Suppressor macrophage treated with lipopolysaccharide for 1 hour (primary cell): ENCODE results near the gene AMZ2.
"Not testable (repeated sequence)": the region's sequence is repeated elsewhere in the genome, so short reads cannot be mapped to it uniquely, and the experiment has no call there.

ENCODE experiments used
- DNase-seq, 3 donors: peaks; one replicate each; pipeline ENCODE4 v3.0.0-alpha.2; 2020 to 2022

Gene AMZ2

DNA sequence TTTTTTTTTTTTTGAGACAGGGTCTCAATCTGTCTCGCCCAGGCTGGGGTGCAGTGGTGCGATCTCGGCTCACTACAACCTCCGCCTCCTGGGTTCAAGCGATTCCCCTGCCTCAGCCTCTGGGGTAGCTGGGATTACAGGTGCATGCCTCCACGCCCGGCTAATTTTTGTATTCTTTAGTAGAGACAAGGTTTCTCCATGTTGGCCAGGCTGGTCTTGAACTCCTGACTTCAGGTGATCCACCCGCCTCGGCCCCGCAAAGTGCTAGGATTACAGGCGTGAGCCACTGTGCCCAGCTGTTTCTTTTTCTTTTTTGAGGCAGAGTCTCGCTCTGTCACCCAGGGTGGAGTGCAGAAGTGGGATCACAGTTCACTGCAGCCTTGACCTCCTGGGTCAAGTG lies 27.1 kb upstream of the AMZ2 start:
- DNase-seq, result not testable (repeated sequence)

DNA sequence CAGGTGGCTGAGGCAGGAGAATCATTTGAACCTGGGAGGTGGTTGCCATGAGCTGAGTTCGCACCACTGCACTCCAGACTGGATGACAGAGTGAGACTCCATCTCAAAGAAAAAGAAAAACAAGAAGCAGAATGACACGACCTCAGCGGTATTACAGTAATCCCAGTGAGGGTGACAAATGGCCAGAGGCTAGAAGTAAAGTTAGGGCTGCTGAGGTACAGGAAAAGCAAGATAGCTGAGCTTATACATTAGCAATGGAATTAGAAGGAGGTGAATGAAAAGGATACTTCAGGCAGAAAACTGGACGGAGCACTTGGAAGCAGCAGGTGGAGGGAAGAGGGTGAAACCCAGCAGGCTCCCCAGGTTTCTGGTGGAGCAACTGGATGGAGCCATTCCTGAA lies 26.1 kb upstream of the AMZ2 start:
- DNase-seq, result no peak

GRCh38 chr17:68222606-68223005 lies 25.2 kb upstream of the AMZ2 start:
- DNase-seq, result peak in 2 of 3 donors; percentile 25 to 51

DNA sequence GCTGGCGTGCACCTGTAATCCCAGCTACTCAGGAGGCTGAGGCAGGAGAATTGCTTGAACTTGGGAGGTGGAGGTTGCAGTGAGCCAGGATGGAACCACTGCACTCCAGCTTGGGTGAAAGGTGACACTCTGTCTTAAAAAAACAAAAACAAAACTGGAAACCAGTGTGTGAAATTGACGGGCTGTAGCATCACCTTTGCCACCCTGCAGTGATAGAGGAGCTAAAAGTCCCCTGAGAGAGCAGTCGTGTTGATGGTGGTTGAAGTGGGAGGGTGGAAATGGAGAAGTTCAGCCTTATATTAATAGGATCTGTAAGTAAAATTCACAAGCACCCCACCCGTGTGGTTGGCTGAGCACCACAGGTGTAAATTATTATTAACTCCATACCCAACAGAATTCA lies 22.8 kb upstream of the AMZ2 start:
- DNase-seq, result not testable (repeated sequence)

DNA sequence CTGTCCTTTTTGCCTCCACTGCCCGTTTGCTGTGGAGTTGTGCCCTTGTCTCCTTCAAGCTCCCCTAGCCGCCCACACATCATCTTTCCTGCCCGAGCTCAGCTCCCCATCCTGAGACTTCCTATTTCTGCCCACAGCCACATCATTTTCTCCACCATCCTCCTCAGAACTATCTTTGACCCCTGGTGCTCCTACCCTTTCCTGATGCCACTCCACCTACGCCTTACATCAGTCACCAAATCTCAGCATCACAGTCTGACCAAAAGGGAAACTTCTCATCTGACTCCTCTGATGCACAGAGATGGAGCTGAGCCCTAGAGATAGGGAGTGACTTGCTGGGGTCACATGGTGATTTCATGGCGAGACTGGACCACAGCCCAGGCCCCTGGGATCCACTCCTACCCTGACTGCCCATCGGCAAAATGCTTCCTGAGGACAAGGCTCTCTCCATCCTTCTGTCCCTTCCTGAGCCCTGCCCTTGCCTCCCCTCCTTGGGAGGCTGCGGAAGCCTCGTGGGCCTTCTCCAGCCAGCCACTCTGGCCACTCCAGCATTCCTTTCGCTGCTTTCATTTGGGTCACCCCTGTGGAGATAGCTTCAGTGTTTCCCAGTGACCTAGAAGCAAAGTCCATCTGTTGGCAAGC lies 19.7 kb upstream of the AMZ2 start:
- DNase-seq, result peak; percentile 52 to 79 (median 66)

DNA sequence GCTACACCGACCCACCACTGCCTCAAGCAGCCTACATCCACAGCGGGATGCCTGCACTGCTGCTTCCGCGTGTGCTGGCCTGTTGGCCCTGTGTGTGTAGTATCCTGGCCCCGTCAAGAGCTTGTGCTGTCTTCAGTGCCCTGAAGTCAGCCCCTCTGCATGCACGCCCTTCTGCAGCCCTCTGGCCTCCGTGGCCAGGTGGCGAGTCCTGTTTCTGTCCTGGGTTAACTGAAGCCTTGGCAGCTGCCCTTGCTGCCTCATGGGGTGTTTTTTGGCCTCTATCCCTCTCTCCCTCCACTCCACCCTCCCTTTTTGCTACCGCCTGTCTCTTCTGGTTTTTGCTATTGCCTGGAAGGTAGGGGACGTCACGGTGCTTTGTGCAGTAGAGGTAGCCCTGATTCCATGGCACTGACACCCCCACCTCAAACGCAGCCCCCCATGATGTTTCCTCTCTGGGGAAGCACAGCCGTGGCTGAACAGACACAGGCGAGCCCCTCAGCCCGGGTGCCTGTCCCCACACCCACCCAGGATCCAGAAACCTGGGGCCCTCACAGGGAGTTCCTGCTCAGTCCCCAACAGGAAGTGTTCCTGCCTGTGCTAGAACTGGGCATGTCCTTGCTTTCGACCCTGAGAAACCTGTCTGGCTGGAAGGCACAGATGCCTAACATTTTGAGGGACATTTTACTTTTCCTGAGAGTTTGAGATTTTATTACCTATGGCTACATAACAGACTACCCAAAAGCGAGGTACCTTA lies 18.8 kb upstream of the AMZ2 start:
- DNase-seq, result no peak

DNA sequence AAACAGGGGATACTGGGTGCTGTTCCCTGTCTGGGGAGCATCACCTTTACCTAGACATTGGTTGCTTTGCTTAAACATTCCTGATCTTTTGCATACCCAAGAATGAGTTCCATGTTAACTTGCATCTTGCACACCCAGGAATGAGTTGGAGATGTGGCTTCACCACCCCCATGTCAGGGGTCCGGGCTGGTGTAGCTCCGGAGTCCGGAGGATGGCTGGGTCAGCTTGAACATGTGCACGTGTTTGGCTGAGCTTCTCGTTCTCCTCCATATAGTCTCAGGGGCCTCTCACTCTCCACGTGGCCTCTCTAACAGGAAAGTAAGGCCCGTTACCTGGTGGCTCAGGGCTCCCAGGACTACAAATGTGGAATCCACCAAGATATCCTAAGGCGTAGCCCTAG lies 18.2 kb upstream of the AMZ2 start:
- no peak for DNase-seq

DNA sequence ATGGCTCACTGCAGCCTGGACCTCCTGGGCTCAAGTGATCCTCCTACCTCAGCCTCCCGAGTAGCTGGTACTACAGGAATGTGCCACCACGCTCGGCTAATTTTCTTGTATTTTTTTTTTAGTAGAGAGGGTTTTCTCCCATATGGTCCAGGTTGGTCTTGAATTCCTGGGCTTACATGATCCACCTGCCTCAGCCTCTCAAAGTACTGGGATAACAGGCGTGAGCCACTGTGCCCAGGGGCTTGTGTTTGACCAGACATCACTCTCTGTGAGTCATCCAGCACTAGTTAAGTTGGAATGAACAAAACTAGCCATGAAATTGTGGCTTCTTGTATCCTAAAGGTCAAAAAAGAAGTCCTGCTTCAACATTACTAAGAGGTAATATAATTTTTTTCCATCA lies 16.7 kb upstream of the AMZ2 start:
- DNase-seq, result not testable (repeated sequence)

- peak in 2 of 3 donors; percentile 57 to 58 for DNase-seq
Measured at GRCh38 chr17:68231541-68231940, 16.3 kb upstream of the AMZ2 start.

DNA sequence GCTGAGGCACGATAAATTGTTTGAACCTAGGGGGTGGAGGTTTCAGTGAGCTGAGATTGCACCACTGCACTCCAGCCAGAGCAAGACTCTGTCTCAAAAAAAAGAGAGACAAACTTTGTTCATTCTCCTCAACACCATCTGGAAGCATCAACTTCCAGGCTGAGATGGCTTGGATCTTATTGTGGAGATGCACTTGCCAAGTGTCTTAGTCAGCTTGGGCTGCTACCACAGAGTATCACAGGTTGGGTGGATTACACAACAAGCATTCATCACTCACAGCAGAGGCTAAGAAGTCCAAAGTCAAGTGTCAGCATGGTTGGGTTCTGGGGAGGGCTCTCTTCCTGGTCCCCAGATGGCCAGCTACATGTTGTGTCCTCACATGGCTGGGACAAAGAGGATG lies 15.1 kb upstream of the AMZ2 start:
- DNase-seq, result peak; percentile 55 to 66 (median 65)

- peak; percentile 89 to 97 (median 94) for DNase-seq
Measured at GRCh38 chr17:68234726-68235335, 13.0 kb upstream of the AMZ2 start.

DNA sequence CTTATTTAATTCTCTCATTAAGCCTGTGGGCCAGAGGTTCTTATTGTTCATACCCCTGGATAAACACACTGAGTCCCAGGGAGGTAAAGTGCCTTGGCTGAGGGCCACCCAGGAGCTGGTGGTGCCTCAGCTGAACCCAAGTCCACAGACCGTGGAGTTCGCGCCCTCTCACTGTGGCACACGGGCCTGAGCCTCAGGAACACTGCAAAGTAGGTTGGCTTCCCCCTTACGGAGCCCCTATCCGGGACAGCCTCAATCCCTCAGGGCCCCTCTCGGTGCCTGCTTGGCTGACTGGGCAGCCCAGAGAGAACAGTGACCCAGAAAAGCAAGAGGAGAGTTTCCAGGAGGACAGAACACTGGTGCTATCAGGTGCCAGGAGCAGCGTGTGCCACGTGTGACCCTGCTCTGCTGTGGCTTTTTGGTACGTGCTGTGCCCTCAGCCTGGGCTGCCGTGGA lies 12.5 kb upstream of the AMZ2 start:
- DNase-seq, result not testable (repeated sequence)

DNA sequence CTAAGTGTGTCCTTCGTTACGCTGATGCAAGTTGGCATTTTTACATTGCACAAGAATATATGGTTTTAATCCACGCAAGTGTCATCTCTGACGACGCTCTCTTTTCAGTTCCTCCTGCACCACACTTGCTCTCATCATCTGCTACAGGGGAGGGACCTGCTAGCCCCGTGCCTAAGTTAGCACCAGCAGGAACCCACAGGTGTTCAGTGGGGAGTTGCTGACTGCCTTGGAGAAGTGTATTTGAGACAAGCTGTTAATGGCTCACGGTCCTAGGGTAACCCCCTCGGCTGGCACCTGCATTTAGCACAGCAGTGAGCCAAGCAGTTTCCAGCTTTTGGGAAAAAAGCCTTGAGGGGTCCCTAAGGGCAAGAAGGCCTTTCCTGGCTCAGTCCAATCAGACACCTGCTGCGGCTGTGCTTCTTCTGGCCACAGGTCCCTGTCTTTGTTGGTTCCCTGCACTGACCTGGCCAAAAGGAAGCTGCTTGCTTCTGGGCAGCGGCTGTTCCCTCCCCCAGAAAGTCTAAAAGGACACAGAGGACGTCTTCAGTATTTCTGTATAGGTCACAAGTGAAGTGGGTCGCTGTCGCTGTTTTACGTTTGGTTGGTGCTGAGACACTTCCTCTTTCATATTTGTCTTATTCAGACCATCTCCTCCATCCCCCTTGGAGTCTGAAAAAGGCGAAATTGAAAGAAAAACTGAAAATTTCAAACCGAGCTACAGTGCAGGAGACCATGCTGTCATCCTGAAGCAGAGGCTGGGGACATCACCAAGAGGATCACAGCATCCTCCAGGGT lies 10.3 kb upstream of the AMZ2 start:
- peak; percentile 86 to 96 (median 94) for DNase-seq

DNA sequence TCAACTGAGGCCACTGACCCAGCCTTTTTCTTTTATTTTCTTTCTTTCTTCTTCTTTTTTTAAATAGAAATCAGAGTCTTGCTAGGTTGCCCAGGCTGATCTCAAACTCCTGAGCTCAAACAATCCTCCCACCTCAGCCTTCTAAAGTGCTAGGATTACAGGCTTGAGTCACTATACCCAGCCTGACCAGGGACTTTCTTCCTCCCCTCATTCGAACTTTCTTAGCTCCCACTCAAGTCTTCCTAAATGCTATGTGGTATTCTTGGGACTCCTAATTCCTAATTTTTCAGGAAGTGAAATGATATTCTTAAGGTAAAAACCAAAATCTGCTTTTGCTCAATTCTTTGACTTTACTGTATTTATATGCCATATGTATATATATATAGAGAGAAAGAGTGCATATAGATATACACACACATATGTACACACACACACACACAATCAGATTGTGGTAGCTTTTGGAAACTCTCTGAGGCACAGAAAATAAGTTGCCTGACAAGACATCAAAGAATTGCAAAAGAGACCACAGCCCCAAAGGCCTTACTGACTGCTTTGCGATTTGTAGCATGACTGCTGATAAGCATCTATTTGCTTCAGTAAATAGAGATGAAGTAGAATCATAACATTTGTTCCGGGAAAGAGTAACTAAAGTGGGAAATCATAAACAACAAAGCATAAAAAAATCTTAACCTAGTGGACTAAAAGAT lies 9.5 kb upstream of the AMZ2 start:
- DNase-seq, result peak in 2 of 3 donors; percentile 15 to 61

DNA sequence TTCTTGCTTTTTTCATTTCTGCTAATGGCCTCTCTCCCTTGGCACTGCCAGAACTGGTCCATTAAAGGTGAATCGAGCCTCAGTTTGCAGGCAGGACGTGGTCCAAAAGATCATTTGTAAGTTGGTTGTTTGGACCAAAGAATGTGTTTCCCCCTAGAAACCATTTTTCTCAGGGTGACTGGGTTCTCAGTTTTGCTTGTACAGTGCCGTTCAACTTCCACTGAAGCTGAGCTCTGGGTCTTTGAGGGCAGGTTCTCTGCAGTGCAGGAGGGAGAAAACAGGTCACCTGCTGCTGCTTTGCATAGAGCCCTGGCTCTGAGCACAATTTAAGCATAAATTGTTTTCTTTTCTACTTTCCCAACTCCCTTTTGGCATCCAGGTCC lies 9.0 kb upstream of the AMZ2 start:
- DNase-seq, result no peak

GRCh38 chr17:68239632-68240366 lies 8.0 kb upstream of the AMZ2 start:
- no peak for DNase-seq

- DNase-seq, result no peak
Measured at GRCh38 chr17:68246271-68247028, 1.4 kb upstream of the AMZ2 start.

DNA sequence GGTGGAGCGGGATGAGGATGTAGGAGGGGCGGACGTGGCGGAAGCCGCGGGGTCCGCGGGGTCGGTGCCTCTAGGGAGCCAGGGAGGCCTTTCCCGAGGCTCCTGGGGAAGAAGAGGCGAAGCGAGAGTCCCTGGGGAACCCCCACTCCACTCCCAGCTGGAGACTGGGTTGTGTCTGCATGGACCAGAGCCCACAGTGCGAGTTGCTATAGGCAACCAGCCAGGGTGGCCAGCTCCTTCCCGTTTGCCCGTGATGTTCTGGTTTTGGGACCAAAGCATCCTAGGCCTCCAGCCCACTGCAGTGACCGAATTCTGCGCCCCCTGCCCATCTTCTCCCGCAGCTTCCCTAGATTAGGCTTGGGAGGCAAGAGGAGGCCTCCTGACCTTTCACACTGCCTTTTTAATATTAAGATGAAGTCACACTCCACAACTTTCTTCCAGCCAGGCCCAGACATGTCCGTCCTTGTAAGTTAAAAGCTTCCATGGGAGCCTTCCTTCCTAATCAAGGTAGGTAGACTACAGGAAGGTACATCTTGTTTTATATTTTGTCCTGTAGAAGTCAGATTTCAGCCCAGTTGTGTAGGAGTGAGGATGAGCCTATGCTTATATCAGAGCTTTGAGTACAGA lies 469 bp downstream of the AMZ2 start:
- DNase-seq, result peak; percentile 71 to 88 (median 85)

GRCh38 chr17:68248891-68249290 lies 1.0 kb downstream of the AMZ2 start:
- DNase-seq, result peak; percentile 61 to 83 (median 68)

GRCh38 chr17:68249354-68249765 lies 1.5 kb downstream of the AMZ2 start:
- peak; percentile 48 to 73 (median 63) for DNase-seq
